NB4 (cell line): Measurements from ENCODE around the gene IL5.

Experiments used
- DNase-seq: peaks from one replicate; pipeline ENCODE4 v3.0.0; 2010; ENCODE audit warnings: low read depth
- H3K4me3 ChIP-seq: one replicate; pipeline ENCODE4 v1.5.1; 2011; ENCODE audit warnings: mild to moderate bottlenecking, low read depth, low read length, moderate library complexity
- MYC ChIP-seq: IDR thresholded peaks from 2 replicates; pipeline ENCODE4 v1.6.1; 2011; ENCODE audit warnings: low read depth, low read length
- POLR2A ChIP-seq: IDR thresholded peaks from 2 replicates; pipeline ENCODE4 v1.6.1; 2011; ENCODE audit warnings: mild to moderate bottlenecking; ENCODE audit not compliant: insufficient read length; ENCODE audit errors: extremely low read depth
- TF ChIP-seq, protein P1 (sequence below): IDR thresholded peaks from one replicate; pipeline ENCODE4 v1.5.1; 2012; ENCODE audit warnings: low read depth, low read length
- TF ChIP-seq, protein P2 (sequence below): IDR thresholded peaks from 2 replicates; pipeline ENCODE4 v1.6.1; 2011; ENCODE audit warnings: low read depth, low read length

Gene IL5

DNA sequence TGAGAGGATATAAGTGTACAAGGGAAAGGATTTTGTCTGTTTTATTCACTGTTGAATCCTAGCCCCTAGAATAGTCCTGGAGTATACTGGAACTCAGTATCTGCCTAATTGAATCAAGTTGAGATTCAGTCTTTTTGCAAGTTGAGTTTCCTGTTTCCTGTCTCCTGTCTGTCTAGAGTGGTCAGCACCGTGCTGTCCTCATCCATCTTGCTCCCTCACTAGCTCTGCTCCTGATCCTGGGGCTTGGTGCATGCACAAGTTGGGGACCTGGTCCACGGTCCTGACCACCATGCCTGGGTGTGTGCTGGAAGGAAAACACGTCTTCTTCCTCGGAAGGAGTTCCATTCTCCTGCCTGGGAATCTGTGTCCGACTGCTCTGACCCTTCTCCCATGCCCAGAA is 3.2 kb downstream of the IL5 start:
- no peak overlapping the region for H3K4me3 ChIP-seq
- no peak for DNase-seq
- TF ChIP-seq MYC: no peak
- no peak for TF ChIP-seq POLR2A
- TF ChIP-seq, protein P1, sequence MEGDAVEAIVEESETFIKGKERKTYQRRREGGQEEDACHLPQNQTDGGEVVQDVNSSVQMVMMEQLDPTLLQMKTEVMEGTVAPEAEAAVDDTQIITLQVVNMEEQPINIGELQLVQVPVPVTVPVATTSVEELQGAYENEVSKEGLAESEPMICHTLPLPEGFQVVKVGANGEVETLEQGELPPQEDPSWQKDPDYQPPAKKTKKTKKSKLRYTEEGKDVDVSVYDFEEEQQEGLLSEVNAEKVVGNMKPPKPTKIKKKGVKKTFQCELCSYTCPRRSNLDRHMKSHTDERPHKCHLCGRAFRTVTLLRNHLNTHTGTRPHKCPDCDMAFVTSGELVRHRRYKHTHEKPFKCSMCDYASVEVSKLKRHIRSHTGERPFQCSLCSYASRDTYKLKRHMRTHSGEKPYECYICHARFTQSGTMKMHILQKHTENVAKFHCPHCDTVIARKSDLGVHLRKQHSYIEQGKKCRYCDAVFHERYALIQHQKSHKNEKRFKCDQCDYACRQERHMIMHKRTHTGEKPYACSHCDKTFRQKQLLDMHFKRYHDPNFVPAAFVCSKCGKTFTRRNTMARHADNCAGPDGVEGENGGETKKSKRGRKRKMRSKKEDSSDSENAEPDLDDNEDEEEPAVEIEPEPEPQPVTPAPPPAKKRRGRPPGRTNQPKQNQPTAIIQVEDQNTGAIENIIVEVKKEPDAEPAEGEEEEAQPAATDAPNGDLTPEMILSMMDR: no peak
- TF ChIP-seq, protein P2, sequence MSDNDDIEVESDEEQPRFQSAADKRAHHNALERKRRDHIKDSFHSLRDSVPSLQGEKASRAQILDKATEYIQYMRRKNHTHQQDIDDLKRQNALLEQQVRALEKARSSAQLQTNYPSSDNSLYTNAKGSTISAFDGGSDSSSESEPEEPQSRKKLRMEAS: no peak

DNA sequence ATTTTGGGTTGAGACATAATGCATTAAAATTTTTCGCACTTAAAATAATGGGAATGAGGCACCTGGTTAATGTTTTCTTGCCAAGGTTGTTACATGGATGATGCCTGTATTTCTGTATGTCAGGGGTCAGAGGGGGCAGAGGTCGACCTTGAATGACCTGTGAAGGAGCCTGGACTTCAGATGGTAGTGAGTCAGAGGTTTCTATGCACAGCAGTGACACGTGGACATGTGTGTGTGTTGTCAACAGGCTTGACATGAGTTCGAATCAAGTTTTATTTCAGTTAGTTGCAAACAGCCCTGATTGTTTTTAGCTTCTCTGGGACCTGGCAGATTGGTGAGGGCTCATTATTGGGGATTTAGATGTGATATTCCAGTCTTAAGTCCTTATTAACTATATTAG is 3.6 kb downstream of the IL5 start:
- TF ChIP-seq MYC: no peak
- TF ChIP-seq, protein P2: no peak
- TF ChIP-seq, protein P1: no peak
- no peak for TF ChIP-seq POLR2A
- H3K4me3 ChIP-seq: no peak overlapping the region
- DNase-seq: no peak

DNA sequence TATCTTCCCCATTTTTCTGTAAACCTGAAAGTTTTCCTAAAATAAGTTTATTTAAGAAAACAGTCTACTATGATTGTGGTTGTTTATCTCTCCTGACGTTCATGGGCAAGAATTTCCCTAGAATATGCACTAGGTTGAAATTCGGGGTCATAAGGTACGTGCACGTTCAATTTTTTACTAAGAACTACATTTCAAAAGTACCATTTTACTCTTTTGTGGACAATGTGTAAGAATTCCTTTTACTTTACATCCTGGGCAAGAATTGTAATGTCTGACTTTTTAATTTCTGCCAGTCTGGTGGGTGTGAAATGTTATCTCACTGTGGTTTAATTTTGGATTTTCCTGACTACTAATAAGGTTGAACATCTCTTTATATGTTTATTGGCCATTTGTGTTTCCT is 12.4 kb downstream of the IL5 start:
- H3K4me3 ChIP-seq: no peak overlapping the region
- no peak for DNase-seq
- TF ChIP-seq, protein P1: no peak
- TF ChIP-seq MYC: no peak
- TF ChIP-seq POLR2A: no peak
- TF ChIP-seq, protein P2: no peak

DNA sequence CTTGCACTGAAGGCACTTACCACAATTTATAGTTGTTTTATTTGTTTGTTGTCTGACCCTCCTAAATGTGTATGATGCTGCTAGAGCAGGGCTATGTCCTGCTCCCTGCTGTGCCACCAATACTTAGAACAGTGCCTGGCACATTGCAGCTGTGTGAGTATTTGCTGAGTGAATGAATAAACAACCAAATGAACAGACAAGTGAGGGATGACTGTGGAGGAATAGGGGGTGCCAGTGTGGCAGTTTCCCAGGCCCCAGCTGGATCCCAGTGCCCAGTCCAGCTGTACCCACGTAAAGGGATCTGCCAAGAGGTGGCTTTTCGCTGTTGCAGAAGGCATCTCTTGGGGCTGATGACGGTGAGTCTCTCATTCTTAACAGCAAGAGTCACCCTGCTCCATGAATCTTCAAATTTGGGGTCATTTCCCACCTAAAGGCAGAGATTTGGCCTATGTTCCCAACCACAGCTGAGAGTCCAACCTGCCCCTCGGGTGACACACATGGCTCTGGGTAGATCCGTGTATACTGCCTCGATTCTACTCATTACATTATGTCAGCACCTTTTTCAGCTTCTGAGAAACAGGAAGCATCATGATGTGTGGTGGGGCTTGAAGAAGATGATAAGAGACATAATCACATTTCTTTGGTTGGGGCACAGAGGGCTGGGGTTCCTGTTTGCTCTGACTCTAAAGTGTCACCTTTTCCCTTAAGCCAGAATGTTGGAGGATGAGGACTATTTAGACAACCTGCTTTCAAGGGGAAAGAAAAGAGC is 14.3 kb downstream of the IL5 start:
- no peak overlapping the region for H3K4me3 ChIP-seq
- TF ChIP-seq, protein P1: no peak
- TF ChIP-seq, protein P2: no peak
- TF ChIP-seq POLR2A: no peak
- TF ChIP-seq MYC: no peak
- DNase-seq: peak; percentile 32

DNA sequence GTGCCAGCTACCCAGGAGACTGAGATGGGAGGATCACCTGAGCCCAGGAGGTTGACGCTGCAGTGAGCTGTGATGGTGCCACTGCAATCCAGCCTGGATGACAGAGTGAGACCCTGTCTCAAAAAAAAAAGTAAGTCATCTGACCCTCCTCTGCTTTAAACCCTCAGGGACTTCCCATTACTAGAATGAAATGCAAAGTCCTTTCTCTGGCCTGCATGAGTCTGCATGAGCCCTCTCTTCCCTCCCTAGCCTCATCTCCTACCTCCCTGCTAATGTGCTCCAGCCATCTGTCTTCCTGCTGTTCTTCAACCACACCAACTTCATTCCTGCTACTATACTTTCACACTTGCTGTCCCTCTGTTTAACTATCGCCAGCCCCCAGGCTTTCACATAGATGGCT is 15.3 kb downstream of the IL5 start:
- no peak overlapping the region for H3K4me3 ChIP-seq
- no peak for TF ChIP-seq MYC
- no peak for TF ChIP-seq POLR2A
- TF ChIP-seq, protein P1: no peak
- TF ChIP-seq, protein P2: no peak
- no peak for DNase-seq
